NCI-H1048 (cell line): Measurements from ENCODE around the gene DIP2B.
"Not testable (repeated sequence)": the region's sequence is repeated elsewhere in the genome, so short reads cannot be mapped to it uniquely, and the experiment has no call there.

ENCODE experiments used
- DNase-seq: peaks from one replicate; lab custom pipeline; 2025; lab: John Stamatoyannopoulos, UW

DIP2B gene

DNA sequence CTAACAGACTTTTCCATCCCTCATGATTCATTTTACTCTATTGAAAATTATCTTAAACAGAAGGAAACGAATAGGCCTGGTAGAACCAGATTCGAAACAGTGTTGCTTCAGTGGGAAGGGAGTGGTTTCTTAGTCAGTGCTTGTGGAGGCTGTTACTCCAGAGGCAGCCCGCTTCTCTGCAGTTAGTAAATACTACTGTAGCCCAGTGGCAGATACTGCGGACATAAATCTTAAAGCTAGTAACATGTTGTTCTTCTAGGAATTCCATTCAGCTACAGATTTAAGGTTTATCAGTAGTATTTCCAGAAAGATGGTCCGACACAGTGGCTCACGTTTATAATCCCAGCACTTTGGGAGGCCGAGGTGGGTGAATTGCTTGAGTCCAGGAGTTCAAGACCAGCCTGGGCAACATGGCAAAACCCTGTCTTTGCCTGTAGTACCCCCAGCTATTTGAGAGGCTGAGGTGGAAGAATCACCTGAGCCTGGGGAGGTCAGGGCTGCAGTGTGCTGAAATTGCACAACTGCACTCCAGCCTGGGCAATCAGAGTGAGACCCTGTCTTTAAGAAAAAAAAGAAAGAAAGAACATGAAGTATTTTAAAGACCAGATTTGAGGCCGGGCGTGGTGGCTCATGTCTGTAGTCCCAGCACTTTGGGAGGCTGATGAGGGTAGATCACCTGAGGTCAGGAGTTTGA lies 45.9 kb downstream of the DIP2B start:
- no peak for DNase-seq

DNA sequence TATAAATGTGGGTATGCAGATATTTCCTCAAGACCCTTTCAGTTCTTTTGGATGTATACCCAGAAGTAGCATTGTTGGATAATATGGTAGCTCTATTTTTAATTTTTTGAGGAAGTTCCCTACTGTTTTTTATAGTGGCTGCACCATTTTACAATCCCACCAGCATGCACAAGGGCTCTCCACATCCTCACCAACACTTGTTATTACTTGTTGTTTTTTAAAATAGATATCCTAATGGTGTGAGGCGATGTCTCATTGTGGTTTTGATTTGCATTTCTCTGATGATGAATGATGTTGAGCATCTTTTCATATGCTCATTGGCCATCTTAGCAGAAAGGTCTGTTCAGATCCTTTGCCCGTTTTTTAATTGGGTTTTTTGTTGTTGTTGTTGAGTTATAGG lies 47.1 kb downstream of the DIP2B start:
- DNase-seq = no peak

DNA sequence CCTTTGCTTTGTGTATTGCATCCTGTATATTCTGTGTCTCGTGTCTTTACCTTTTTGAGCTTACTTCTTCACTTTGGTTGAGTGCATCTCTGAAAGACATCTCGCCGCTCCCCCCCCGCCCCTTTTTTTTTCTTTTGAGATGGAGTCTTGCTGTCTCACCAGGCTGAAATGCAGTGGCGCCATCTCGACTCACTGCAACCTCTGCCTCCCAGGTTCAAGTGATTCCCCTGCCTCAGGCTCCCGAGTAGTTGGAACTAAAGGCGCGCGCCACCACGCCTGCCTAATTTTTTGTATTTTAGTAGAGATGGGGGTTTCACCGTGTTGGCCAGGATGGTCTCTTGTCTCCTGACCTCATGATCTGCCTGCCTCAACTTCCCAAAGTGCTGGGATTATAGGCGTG lies 49.9 kb downstream of the DIP2B start:
- no peak for DNase-seq

DNA sequence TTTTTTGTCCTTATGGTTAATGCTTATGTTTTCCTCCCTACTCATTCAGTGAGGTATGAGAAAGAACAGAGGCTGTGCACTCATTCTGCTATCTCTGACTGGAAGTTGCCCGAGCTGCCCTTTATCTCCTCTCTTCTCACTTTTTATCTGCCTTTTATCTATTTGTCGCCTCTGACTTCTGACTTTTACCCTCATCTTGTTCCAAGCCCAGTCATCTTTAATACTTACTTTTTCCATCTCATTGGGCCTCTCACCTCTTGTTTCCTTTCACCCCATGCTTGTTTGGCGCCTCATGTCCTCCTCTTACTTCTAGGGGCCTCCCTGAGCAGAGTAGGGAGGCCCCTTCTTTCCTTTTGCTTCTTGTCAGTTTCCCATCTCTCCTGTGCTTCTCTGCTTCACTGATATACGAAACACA lies 50.7 kb downstream of the DIP2B start:
- no peak for DNase-seq

DNA sequence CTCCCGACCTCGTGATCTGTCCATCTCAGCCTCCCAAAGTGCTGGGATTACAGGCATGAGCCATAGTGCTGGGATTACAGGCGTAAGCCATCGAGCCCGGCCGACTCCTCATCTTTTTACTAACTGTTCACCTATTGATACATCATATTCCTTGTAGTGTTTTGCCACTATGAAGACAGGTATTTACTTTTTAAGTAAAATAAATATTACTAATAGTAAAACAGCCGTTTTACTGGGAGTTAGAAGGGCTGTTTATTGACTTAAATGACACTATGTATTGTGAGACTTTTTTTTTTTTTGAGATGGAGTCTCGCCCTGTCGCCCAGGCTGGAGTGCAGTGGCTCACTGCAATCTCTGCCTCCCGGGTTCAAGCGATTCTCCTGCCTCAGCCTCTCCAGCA lies 51.5 kb downstream of the DIP2B start:
- no peak for DNase-seq

DNA sequence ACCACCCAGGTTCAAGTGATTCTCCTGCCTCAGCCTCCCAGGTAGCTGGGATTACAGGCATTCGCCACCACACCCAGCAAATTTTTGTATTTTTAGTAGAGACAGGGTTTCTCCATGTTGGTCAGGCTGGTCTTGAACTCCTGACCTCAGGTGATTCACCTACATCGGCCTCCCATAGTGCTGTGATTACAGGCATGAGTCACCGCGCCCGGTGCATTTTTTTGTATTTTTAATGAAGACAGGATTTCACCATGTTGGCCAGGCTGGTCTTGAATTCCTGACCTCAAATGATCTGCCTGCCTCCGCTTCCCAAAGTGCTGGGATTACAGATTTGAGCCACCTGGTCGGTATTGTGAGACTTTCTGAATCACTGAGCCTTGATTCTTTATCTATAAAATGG lies 52.0 kb downstream of the DIP2B start:
- DNase-seq = not testable (repeated sequence)

DNA sequence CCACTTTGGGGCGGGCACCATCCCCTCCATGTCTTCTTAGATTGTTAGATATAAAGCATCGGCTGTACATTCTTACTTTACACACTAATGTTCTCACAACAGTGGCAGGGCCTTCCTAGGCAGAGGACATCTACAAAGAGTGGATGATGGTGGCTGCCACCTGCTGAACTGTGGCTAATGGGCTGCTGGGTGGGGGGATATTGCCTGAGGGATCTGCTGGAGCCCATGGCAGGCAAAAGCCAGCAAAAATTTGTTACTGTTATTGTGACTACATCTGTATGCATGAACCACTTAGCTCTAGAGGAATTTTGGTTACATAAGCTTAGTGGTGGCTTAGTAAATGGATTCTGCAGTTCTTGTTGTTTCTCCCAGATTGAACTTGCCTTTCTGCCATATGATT lies 52.6 kb downstream of the DIP2B start:
- DNase-seq = no peak

DNA sequence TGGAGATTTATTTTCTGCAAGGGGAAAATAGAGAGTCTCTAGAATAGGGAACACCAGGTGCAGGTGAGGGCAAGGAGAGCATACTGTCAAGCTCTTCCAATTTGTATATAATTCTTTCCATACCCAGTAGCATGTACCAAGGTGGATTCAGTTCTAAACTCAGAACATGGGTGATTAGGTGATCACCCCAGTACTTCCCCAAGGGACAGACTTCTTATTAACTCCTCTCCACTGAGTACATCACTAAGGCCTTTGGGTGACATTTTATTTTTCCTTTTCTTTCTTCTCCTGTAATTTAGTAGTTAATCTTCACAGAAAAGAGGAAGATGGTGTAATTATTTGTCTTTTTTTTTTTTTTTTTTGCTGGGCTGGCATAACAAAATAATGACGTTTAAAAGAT lies 54.2 kb downstream of the DIP2B start:
- no peak for DNase-seq

DNA sequence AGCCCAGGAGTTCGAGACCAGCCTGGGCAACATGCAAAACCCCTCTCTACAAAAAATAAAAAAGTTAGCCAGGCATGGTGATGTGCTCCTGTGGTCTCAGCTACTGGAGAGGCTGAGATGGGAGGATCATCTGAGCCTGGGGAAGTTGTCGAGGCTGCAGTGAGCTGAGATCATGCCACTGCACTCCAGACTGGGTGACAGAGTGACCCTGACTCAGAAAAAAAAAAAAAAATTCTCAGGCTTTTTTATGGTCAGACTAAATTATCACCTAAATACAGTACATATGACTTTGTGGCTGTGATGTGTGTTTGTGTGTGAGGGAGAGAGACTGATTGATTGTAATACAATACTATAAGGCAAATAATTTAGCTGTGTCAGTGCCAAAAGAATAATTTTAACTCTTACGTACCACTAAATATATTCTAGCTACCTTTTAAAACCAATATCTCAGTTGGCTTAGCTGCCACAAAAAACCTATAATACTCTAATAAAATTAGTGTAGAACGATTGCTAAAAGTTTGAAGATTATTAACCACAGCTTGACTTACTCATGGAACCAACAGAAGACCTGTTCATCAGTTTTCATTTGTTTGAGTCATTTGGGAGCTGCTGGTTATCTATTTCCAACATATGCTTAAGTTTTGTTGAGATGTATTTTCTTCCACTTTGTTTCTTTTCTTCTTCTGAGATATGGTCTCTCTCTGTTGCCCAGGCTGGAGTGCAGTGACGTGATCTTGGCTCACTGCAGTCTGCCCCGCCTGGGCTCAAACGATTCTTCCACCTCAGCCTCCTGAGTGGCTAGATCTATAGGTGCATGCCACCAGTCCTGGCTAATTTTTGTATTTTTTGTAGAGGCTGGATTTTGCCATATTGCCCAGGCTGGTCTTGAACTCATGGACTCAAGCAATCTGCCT lies 58.0 kb downstream of the DIP2B start:
- DNase-seq = no peak

DNA sequence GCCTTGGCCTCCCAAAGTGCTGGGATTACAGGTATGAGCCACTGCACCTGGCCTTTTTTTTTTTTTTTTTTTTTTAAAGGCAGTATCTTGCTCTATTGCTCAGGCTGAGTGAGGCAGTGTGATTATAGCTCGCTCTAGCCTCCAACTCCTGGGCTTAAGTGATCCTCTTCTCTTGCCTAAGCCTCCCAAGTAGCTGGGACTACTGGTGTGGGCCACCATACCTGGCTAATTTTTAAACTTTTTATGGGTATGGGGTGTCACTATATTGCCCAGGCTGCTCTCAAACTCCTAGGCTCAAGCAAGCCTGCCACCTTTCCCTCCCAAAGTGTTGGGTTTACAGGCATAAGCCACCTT lies 58.6 kb downstream of the DIP2B start:
- no peak for DNase-seq

DNA sequence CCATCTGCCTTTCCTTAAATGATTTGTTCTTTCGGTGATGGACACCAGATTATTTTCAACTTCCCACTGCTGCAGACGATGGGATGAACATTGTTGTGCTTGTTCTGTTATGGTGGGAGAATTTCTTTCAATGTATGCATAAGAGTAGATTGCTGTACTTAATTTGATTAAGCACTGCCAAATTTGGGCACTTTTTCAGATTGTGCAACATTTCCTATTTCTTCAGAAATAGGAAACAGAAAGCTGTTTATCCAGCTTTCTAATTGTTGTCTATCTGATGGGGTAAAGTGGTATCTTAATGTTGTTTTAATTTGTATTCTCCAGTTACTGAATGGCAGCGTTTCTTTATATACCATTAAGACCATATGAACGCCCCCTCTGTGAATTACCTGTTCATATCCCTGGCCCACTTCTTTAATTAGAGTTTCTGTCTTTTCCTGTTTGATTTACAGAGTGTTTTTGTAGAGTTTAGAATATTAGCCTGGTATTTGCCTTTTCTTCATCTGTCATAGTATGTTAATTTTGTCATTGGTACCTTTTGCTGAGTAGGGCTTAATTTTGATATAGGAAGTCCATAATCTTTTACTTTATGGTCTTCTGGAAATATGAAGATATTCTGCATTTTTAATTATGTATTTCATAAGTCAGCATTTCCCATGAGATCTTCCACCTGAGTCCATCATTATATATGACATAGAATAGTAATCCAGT lies 59.6 kb downstream of the DIP2B start:
- DNase-seq = no peak

DNA sequence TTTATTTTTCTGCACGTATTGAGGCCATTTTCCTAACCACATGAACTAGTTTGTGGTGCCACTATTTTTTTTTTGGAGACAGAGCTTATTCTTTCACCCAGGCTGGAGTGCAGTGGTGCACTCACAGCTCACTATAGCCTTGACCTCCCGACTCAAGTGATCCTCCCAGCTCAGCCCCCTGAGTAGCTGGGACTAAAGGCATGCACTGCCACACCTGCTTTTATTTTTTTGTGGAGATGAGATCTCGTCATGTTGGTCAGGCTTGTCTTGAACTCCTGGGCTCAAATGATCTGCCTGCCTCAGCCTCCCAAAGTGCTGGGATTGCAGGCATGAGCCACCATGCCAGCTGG lies 60.1 kb downstream of the DIP2B start:
- DNase-seq = no peak

DNA sequence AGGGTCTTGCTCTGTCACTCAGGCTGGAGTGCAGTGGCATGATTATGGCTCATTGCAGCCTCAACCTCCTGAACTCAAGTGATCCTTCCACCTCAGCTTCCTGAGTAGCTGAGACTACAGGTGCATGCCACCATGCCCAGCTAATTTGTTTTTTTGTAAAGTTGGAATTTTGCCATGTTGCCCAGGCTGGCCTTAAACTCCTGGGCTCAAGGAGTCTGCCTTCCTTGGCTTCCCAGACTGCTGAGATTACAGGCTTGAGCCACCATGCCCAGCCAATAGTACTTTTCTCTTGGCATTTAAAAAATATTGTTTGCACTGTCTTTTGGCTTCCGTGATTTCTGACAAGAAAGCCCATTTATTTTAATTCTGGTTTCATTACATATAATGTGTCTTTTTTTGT lies 61.3 kb downstream of the DIP2B start:
- DNase-seq = no peak

DNA sequence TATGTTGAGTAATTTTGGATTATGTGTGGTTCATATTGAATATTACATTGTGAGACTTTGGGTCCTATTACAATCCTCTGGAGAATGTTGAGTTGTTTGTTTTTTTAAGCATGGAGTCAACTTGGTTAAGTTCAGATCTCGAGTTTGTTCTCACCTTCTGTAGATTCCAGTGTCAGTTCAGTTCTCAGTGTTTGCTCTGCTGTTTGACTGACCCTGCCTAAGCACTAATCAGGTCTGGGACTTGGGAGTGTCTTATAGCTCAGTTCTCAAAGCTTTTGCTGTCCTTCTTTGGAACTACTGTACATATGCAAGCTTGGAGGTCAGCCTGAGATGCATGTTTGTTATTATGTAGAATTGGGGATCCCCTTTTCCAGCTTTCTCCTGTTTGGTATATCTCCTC lies 63.1 kb downstream of the DIP2B start:
- no peak for DNase-seq

DNA sequence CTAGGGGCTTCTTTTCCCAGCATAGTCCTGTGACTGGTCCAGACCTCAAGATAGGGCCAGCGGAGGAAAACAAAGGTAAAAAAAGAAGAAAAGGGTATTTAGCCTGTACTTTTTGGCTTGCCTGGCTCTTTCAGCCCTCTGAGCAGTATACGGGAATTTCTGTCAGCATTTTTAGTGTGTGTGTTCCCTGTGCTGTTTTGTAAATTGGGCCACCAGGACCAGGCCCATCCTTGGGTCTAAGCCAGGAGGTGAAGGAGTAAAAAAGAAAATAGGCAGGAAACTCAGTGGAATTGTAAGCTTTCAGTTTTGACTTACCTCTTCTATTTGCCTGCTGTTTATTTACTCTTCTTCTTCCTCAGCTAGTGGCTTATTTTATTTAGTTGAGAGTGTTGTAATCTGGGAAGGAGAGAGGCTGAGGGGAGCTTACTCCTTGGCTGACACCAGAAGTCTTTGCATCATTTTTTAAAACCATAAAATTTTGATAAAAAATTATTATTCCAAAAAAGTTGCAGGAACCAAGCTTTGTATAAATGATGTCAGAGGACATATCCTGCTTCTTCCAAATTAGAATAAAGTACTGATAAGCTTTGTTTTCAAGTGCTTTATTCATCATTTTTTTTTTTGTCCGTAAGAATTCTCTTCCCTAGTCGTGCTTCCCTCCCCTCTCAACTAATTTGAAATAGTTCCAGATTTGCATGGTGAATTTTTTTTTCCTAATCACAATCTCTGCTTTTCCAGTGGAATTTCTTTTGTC lies 63.7 kb downstream of the DIP2B start:
- no peak for DNase-seq

DNA sequence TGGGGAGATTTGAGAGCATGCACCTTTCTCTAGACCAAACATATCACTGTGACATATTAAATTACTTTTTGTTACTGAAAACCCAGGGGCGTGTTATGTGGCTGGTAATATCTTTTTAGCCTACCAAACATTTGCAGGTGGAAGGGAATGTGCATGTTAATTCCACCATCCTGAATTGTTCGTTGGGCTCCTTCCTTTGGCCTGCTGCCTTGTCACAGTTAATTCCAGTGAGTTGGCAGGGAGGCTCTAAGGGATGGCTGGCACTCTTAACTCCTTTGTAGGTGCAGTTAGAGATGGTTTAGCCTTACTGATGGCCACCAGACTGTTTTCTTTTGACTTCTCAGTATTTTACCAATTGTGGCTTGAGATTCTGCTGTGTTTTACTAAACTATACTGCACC lies 64.5 kb downstream of the DIP2B start:
- DNase-seq = no peak

DNA sequence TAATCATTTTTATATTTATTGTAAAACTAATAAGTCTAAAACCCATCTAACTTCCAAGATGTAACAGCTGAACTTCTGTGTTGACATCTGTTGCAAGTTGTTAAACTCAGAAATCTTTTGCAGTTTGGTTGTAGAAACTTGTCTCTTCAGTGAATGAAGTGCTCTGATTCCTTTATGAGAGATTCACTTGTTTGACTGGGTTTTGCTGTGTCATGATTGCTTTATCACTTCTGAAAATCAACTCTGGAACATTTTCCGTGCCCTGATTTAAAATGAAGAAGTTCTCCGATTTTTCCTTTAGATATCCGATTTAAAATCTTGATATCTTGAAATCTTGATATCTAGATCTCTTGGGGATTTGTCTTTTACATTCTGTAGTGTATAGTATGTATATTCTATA lies 65.1 kb downstream of the DIP2B start:
- no peak for DNase-seq

DNA sequence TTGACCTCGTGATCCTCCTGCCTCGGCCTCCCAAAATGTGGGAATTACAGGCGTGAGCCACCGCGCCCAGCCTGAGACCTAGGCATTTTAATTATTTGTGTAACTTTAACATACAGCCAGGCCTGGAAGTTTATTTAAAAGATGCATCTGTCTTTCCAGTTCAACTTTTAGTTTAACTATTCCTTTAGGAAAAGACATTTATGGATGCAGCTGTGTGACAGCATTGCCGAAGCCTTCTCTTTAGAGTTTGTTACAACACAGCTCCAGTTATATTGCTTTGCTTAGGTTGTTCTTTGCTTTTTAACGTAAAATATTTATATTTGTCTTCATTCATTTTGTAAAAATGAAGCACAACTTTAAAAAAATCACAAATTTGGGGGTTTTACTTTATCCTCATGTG lies 67.0 kb downstream of the DIP2B start:
- no peak for DNase-seq

DNA sequence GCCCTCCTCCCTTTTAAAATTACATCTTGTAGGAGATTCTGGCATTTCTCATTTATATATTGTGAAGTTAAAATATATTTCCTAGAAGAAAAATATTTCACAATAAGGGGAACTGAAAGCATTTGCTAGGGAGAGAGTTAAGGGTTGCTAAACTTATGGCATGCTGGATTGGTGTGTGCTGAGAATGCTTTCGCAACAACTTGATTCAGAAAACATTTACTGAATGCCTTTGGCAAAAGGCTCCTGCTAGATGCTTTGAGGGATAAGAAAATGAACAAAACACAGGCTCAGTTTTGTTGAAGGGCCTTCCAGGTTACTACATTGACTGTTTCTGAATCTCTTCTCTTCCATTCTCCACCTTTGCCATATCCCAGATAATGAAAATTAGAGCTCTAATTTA lies 67.5 kb downstream of the DIP2B start:
- no peak for DNase-seq

DNA sequence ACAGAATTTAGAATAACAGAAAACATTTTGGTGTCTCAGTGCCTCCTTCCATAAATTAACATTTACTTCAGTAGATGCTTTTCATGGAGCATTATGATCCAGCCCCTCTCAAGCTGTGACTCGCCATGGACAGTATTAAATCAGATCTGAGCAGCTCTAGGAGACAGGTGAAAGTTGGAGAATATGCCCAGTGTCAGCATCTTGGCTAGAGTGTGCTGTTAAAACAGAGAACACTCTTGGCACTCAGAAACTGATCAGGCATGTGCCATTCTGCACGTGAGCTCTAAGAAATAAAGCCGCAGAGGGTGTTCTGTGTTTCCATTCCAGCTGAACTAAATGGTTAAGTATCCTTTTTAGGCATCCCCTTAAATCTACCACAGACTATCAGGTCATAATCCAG lies 68.0 kb downstream of the DIP2B start:
- no peak for DNase-seq

DNA sequence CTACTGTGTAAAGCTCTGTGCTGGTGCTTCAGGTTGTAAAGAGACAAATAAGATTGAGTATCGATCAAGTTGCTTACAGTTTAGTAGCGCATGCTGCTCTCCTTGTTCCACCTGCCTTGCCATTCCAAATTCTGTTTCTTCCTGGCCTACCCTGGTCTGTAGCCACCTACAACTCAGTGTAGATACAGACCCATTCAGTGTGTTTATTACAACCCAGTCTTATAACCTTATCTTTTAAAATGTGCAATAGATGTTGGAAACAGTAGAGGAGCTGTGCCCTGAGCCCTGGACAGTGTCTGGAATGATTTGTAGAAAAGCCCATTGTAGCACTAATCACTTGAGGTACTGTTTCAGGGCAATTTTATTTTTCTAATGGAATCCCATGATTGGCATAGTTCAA lies 68.5 kb downstream of the DIP2B start:
- DNase-seq = no peak

DNA sequence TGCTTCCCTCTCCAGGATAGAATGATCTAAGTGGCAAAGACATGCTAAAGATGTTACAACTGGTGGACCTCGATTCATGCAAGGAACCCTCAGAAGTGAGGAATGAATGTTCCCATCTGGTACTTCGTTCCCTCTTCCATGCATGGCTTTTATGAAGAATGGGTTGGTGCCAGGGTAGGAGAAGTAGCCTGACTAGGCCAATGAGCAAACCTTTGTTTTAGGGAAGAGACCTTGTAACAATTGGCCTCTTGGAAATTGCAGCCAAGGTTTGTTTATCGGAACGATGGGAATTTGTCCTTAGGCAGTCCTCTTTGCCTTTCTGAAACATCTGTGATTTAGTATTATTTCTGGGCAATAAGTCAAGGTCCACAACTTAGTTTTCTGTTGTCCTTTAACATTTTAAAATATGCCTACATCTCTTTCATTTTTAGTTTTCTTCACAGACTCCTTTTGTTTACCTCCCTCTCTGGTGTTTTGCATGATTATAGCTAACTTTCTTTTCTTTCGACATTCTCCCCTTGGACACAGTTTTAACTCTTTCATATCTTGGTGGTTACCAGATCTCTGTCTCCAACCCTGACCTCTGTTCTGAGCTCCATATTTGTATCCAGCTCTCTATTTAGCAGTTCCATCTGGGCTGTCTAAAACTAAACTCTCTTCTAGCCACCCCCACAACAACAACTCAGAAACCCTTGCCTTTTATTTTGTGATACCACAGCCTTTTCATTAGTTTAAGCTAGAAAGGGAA lies 70.0 kb downstream of the DIP2B start:
- no peak for DNase-seq
